ENCODE data around the gene MKNK2.
"Not testable (repeated sequence)": the region's sequence is repeated elsewhere in the genome, so short reads cannot be mapped to it uniquely, and the experiment has no call there.

MKNK2 gene

GRCh38 chr19:1991018-1991913 is 59.8 kb downstream of the MKNK2 start:
- DNase-seq (ENCODE audit: low spot score): no peak

- no peak for DNase-seq (ENCODE audit: low spot score)
Measured at GRCh38 chr19:1990230-1991017, 60.6 kb downstream of the MKNK2 start.

DNA sequence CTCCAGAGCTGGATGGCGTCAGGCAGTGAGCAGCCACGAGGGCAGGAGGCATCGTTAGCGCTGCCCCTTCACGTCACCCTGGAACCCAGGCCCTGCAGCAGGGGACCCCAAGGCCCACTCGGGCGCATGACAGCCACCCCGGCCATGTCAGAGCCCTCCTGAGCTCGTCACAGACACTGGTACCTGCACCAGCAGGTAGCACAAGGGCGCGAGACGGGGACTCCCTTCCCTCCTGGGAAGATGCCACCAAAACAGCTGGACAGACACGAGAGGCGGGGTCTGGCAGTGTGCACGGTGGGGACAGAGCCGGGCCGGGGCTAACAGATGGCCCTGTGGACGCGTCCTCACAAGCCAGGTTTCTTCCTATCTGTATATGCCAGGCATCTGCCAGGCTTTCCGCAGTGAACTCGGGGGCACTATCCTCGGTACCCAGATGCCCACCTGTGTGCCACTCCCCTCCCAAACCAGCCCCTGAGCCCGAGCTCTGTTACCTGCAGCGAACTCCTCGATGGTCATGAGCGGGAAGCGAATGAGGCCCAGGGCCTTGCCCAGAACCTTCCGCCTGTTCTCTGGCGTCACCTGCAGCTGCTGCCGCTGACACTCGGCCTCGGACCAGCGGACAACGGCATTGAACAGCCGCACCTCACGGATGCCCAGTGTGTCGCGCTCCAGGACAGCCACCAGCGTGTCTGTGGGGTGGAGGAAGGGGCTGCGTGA is 61.4 kb downstream of the MKNK2 start:
- no peak for DNase-seq (ENCODE audit: low spot score)

DNA sequence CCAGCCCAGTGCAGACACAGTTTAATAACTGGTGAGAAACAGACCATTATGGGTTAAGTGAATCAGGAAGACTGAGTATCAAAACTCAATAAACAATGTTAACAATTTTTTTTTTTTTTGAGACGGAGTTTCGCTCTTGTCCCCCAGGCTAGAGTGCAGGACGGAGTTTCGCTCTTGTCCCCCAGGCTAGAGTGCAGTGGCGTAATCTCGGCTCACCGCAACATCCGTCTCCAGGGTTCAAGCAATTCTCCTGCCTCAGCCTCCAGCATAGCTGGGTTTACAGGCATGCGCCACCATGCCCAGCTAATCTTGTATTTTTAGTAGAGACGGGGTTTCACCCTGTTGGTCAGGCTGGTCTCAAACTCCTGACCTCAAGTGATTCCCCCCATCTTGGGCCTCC is 62.6 kb downstream of the MKNK2 start:
- DNase-seq (ENCODE audit: low spot score): not testable (repeated sequence)
